Endothelial cell of umbilical vein (primary cell): ENCODE results near the gene RFX7.

Source experiments
- CTCF ChIP-seq, 2 donors: IDR thresholded peaks; 1 replicate in 1 of 2; 2 replicates in 1 of 2; pipeline ENCODE4 v1.5.1; 2011; ENCODE audit warnings: low read length in 2 of 2, mild to moderate bottlenecking in 2 of 2, moderate library complexity in 2 of 2, control low read depth in 1 of 2, inconsistent platforms in 1 of 2, low read depth in 1 of 2; ENCODE audit not compliant: insufficient read depth in 1 of 2; ENCODE audit errors: extremely low read depth in 1 of 2
- EZH2 ChIP-seq: IDR thresholded peaks from 2 replicates; pipeline ENCODE4 v1.6.1; 2012; ENCODE audit warnings: borderline replicate concordance, low read depth, mild to moderate bottlenecking, moderate library complexity, low read length, inconsistent platforms; ENCODE audit not compliant: severe bottlenecking
- FOS ChIP-seq: IDR thresholded peaks from 2 replicates; pipeline ENCODE4 v1.6.1; 2011; ENCODE audit warnings: mild to moderate bottlenecking, low read length, moderate library complexity, borderline replicate concordance; ENCODE audit not compliant: insufficient read depth
- POLR2A ChIP-seq: IDR thresholded peaks from 2 replicates; pipeline ENCODE4 v1.6.1; 2012; ENCODE audit warnings: low read depth, mild to moderate bottlenecking, control low read depth, low read length
- POLR2AphosphoS5 ChIP-seq: IDR thresholded peaks from 2 replicates; pipeline ENCODE4 v1.6.1; 2012; ENCODE audit warnings: low read depth, mild to moderate bottlenecking, control low read depth, low read length, moderate library complexity; ENCODE audit not compliant: insufficient read depth
- TF ChIP-seq, protein P1 (sequence below): IDR thresholded peaks from 2 replicates; pipeline ENCODE4 v1.6.1; 2011; ENCODE audit not compliant: insufficient read depth, insufficient read length

DNA sequence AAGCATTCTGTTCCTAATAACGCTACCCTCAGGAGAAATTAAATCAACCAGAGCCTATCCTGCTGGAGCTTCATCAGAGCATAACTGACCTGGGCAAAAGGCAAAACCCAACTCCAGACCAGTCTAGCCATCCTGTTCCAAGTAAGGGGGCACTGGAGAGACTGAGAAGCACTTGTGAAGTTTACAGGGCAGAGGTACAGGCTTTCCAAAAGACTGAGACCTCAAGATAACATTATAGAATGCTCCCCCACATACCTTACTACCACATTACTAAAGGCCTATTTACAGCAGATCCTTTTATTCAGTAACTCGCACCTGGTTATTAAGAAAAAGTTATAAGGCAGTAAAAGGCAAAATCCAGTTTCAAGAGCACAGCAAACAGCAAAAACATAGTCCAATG is 35.5 kb downstream of the RFX7 start:
- TF ChIP-seq CTCF (IDR thresholded peaks at IDR 0.05; ENCODE audit: extremely low read depth in 1 of 2, insufficient read depth in 1 of 2, low read depth in 1 of 2, low read length in 2 of 2) (no peak), EZH2 (no peak), POLR2AphosphoS5 (no peak), POLR2A (no peak), FOS (no peak)
- TF ChIP-seq, protein P1, sequence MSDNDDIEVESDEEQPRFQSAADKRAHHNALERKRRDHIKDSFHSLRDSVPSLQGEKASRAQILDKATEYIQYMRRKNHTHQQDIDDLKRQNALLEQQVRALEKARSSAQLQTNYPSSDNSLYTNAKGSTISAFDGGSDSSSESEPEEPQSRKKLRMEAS = no peak
